HL-60 (cell line): ENCODE measurements around the gene TNFAIP2.
"Not testable (repeated sequence)": the region's sequence is repeated elsewhere in the genome, so short reads cannot be mapped to it uniquely, and the experiment has no call there.

Source experiments
- DNase-seq, 2 experiments: peaks; one replicate each; pipeline ENCODE4 v3.0.0-alpha.2; 2010 to 2020; ENCODE audit warnings: low read depth in 1 of 2, low spot score in 1 of 2
- H3K27ac ChIP-seq: fragments of 250-450 bp; sonication (Bioruptor Pico); replicated peaks from 2 replicates; pipeline ENCODE4 v1.5.1; 2020; ENCODE audit warnings: mild to moderate bottlenecking, moderate library complexity
- H3K27me3 ChIP-seq: fragments of 250-450 bp; sonication (Bioruptor Pico); 2 replicates; pipeline ENCODE4 v1.5.1; 2021; ENCODE audit warnings: mild to moderate bottlenecking, moderate library complexity; ENCODE audit not compliant: insufficient read depth, poor library complexity, severe bottlenecking
- H3K4me3 ChIP-seq: replicated peaks from 2 replicates; pipeline ENCODE4 v1.5.1; 2011; ENCODE audit warnings: mild to moderate bottlenecking, control low read depth, low read length; ENCODE audit not compliant: insufficient read depth
- CTCF ChIP-seq: IDR thresholded peaks from one replicate; pipeline ENCODE4 v1.5.1; 2011; ENCODE audit warnings: low read length, control low read depth, inconsistent platforms; ENCODE audit not compliant: insufficient read depth
- GABPA ChIP-seq: IDR thresholded peaks from 2 replicates; pipeline ENCODE4 v1.6.1; 2012; ENCODE audit warnings: low read depth
- POLR2AphosphoS5 ChIP-seq: IDR thresholded peaks from 2 replicates; pipeline ENCODE4 v1.6.1; 2012; ENCODE audit warnings: low read depth
- REST ChIP-seq: IDR thresholded peaks from 2 replicates; pipeline ENCODE4 v1.6.1; 2012; ENCODE audit warnings: low read depth; ENCODE audit not compliant: insufficient replicate concordance
- SPI1 ChIP-seq: IDR thresholded peaks from 2 replicates; pipeline ENCODE4 v1.6.1; 2012; ENCODE audit warnings: low read depth, mild to moderate bottlenecking, borderline replicate concordance

Gene TNFAIP2

GRCh38 chr14:103118663-103119404 lies 4.4 kb upstream of the TNFAIP2 start:
- no peak overlapping the region for H3K4me3 ChIP-seq
- TF ChIP-seq SPI1 (peak; percentile 90), CTCF (no peak)
- peak; percentile 92 to 96 for DNase-seq
- H3K27ac ChIP-seq, result peak overlapping the region; percentile 94
- H3K27me3 ChIP-seq, result no peaks in the 10 kb centered on the region

- H3K4me3 ChIP-seq, DNase-seq, H3K27me3 ChIP-seq: not testable (repeated sequence)
- H3K27ac ChIP-seq, result peak overlapping the region; percentile 94
These were observed 3.7 kb upstream of the TNFAIP2 start for GRCh38 chr14:103119527-103119926.

- Histone ChIP-seq H3K27me3 (no peaks in the 10 kb centered on the region), H3K4me3 (no peak overlapping the region), H3K27ac (peak overlapping the region; percentile 94)
- DNase-seq, result peak; percentile 72 to 95
- no peak for TF ChIP-seq GABPA
- peak; percentile 96 for TF ChIP-seq SPI1
These were observed 2.0 kb upstream of the TNFAIP2 start for GRCh38 chr14:103121121-103121845.

GRCh38 chr14:103121846-103122584 lies 1.2 kb upstream of the TNFAIP2 start:
- Histone ChIP-seq H3K4me3 (peak overlapping the region; percentile 73), H3K27ac (peak overlapping the region; percentile 94), H3K27me3 (no peaks in the 10 kb centered on the region)
- peak; percentile 98 to 99 for DNase-seq
- TF ChIP-seq SPI1 (peak; percentile 53; the same call in 1 of the 2 replicates), REST (no peak), POLR2AphosphoS5 (peak; percentile 81)

- Histone ChIP-seq H3K27me3 (no peaks in the 10 kb centered on the region), H3K27ac (peak overlapping the region; percentile 94), H3K4me3 (peak overlapping the region; percentile 73)
- TF ChIP-seq SPI1 (no peak), POLR2AphosphoS5 (no peak), CTCF (no peak), REST (no peak), GABPA (no peak)
- peak in 1 of 2 experiments; percentile 46 for DNase-seq
These were observed 695 bp upstream of the TNFAIP2 start for GRCh38 chr14:103122585-103122946.
